Right lobe of liver (tissue), 4 donors: ENCODE measurements around the gene NPFFR1.

Experiments
- POLR2A ChIP-seq: fragments of 450-650 bp; IDR thresholded peaks from one replicate; pipeline ENCODE4 v1.6.1; 2017; ENCODE audit warnings: antibody characterized with exemption, mild to moderate bottlenecking
- TF ChIP-seq, protein P1 (sequence below), 4 donors: fragments of 200-600 bp in 3 of 4; fragments of 450-650 bp in 1 of 4; IDR thresholded peaks; one replicate each; pipeline versions ENCODE4 v1.5.1 to v1.8.0; 2016 to 2022; ENCODE audit warnings: antibody characterized with exemption in 4 of 4, mild to moderate bottlenecking in 2 of 4
- donor health status: DM: no; HTN: no; CAD: no.
- donor health status: DM: no; HTN: no; CAD: no.
- donor health status: DM: no; HTN: yes; CAD: no.

DNA sequence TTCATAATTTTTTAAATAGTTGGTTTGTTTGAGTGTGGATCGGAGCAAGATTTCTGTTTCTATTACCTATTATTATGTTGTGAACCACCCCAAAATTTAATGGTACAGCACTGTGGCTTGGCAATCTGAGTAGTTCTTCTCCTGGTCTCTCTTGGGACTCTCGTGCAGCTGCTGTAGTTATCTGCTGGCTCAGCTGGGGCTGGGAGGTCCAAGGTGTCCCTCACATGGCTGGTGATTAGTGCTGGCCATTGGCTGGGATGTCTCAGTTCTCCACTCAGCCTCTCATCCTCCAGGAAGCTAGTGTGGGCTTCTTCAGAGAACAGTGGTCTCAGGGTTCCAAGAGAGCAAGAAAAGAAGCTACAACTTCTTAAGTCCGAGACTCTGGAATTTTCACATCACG lies 15.4 kb downstream of the NPFFR1 start:
- TF ChIP-seq, protein P1, sequence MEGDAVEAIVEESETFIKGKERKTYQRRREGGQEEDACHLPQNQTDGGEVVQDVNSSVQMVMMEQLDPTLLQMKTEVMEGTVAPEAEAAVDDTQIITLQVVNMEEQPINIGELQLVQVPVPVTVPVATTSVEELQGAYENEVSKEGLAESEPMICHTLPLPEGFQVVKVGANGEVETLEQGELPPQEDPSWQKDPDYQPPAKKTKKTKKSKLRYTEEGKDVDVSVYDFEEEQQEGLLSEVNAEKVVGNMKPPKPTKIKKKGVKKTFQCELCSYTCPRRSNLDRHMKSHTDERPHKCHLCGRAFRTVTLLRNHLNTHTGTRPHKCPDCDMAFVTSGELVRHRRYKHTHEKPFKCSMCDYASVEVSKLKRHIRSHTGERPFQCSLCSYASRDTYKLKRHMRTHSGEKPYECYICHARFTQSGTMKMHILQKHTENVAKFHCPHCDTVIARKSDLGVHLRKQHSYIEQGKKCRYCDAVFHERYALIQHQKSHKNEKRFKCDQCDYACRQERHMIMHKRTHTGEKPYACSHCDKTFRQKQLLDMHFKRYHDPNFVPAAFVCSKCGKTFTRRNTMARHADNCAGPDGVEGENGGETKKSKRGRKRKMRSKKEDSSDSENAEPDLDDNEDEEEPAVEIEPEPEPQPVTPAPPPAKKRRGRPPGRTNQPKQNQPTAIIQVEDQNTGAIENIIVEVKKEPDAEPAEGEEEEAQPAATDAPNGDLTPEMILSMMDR (IDR thresholded peaks at IDR 0.05), result no peak
- TF ChIP-seq POLR2A, result no peak
